SU-DHL-6 (cell line): ENCODE measurements around the gene SLC25A26.

Experiments
- CTCF ChIP-seq: fragments of 200-600 bp; sonication (generic); IDR thresholded peaks from one replicate; pipeline ENCODE4 v1.5.1; 2017; ENCODE audit warnings: antibody characterized with exemption, mild to moderate bottlenecking, low read length, moderate library complexity; ENCODE audit not compliant: insufficient read depth, poor library complexity, severe bottlenecking
- EZH2phosphoT487 ChIP-seq: fragments of 200-600 bp; sonication (generic), shearing (Covaris generic); conservative IDR thresholded peaks from 2 replicates; pipeline ENCODE4 v1.6.1; 2018; ENCODE audit warnings: mild to moderate bottlenecking, antibody characterized with exemption, low read length, moderate library complexity, mixed read lengths

- TF ChIP-seq CTCF, result no peak
- TF ChIP-seq EZH2phosphoT487, result no peak
Observed at GRCh38 chr3:66392966-66393332, 172.1 kb downstream of the SLC25A26 start.
